HG02943 (cell line): ENCODE data around the gene FXYD5.
"Not testable (repeated sequence)": the region's sequence is repeated elsewhere in the genome, so short reads cannot be mapped to it uniquely, and the experiment has no call there.

Experiments used
- ATAC-seq: cut with Tn5 transposase; IDR thresholded peaks from one replicate; pipeline ENCODE4 v1.9.1; 2021; ENCODE audit warnings: mild to moderate bottlenecking, low read depth, moderate library complexity; ENCODE audit not compliant: unreplicated experiment

Gene FXYD5

GRCh38 chr19:35119578-35120155 lies 34.9 kb upstream of the FXYD5 start:
- no peak for ATAC-seq

GRCh38 chr19:35120492-35120891 lies 34.0 kb upstream of the FXYD5 start:
- no peak for ATAC-seq

DNA sequence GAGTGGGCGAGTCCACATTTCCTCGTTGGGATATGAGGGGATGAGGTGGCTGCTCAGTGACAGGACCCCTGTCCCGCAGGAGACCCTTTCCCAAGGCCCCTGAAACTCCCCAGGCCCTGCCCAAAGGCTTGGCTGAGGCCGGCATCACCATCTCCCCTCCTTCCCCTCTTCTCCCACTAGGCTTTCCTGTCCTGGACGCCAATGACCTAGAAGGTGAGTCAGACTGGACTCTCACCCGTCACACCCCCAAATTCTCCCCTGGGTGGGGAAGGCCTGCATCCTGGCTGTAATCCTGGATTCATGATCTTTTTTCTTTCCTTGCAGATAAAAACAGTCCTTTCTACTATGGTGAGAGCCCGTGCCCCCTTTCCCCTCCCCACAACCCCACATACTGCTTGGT lies 33.6 kb upstream of the FXYD5 start:
- ATAC-seq: no peak

GRCh38 chr19:35122687-35123551 lies 31.6 kb upstream of the FXYD5 start:
- ATAC-seq: no peak

- no peak for ATAC-seq
Observed at GRCh38 chr19:35123573-35123972, 31.0 kb upstream of the FXYD5 start.

GRCh38 chr19:35124098-35125060 lies 30.2 kb upstream of the FXYD5 start:
- ATAC-seq: peak; percentile 67

GRCh38 chr19:35125270-35125717 lies 29.2 kb upstream of the FXYD5 start:
- no peak for ATAC-seq

DNA sequence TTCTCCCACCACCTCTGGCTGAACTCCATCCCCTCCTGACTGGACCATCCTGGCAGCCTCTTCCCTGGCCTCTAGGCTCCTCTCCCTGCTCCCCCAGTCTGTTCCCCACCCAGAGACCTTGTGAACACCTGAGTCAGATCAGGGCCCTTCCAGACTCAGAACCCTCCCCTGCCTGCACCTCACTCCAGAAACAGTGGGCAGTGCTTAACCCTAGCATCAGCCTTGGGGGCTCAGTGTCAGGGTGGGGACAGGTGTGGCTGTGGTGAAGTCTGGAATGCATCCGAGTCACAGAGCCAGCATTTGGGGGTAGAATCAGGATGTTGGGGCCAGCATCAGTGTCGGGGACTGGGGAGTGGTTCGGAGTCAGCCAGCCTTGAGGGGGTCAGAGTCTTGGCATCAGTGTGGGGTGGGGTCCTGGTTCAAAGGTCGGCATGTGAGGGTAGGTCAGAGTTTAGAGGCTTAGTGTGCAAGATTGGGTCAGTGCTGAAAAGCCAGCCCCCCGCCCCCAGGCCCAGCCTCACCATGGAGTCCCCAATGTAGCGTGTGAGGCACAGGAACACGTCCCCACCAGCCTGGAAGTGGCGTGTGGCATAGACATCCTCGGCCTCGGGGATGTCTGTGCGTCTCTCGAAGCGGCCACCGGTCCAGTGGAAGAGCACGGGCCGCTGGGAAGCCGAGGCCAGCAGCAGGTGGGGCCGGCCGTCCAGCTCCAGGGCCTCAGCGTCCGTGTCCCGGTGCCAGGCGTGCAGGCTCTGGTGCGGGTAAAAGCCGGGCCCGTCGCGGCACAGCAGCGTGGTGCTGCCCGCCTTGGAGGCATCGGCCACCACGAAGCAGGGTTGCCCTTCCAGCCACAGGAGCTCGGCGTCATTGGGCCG lies 28.5 kb upstream of the FXYD5 start:
- ATAC-seq: no peak

DNA sequence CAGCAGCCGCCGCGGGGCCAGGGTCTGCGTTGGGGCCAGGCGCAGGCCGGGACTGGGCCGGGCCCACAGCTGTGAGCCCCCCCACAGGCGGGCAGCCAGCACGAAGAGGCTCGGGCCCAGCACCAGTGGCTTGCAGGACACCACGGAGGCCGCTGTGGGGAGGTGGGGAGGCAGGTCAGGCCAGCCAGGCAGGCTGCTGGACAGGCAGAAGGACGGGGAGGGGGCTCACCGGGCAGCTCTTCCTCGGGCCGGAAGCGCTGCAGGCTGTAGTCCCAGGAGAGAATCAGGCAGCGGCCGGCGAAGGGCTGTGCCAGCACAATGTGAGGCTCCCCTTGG lies 27.9 kb upstream of the FXYD5 start:
- no peak for ATAC-seq

- no peak for ATAC-seq
Observed at GRCh38 chr19:35127871-35128270, 26.7 kb upstream of the FXYD5 start.

DNA sequence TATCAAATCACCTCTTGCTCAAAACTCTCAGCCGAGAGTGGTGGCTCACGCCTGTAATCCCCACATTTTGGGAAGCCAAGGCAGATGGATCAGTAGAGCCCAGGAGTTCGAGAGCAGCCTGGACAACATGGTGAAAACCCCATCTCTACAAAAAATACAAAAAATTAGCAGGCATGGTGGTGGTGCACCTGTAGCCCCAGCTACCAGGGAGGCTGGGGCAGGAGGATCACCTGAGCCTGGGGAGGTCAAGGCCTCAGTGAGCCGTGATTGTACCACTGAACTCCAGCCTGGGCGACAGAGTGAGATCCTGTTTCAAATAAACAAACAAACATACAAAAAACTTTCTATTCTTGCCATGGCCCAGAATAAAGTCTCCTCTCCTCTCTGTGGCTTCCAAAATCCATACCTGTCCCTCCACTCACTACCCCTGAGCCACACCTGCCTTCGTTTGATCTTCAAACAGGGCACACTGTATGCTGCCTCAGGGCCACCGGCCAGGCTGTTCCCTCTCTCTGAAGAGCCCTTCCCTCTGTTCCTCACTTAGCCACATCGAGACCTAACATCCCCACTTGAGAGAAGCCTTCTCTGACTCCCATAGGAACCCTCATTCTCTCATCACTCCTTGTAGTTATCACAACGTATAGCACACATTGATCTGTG lies 26.0 kb upstream of the FXYD5 start:
- ATAC-seq: no peak

- ATAC-seq: not testable (repeated sequence)
Observed at GRCh38 chr19:35129724-35130274, 24.7 kb upstream of the FXYD5 start.

DNA sequence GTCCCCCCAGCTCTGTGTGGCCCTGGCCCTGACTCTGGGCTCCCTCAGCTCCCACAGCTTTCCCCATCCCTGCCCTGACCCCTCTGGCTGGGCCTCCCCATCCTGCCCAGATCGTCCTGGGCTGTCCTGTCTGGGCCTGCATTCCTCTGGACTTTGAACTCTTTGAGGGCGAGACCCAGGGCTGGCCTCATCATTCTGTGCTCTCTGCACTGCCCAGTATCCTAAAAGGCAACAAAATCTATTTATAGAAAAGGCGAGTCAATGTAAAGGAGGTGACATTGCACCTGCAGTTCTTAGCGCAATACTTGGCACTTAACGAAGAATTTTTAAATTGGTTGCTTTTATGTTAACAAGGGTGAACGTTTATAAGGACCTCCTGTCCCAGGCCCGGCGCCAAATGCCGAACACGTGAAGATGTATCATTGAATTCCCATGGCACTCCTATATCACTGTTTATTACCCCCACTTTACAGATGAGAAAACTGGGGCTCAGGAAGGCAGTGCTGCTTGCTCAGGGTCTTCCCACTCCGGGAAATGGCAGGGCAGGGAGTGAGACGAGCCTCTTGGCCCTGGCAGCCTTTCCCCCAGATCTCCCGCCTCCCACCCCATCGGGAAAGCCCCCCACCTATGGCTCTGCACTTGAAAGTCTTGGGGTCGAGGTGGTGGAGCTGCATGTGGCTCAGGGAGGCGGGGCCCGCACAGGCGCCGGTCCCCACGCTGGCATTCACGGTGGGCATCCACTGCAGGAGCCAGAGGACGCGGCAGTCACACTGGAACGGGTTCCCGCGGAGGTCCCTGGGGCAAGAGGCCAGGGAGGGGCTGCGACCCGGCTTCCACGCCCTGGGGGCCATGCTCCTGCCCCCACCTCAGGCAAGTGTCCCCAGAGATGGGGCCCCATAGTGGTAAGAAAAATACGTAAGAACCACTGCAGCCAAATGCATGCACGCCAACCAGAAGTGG lies 23.5 kb upstream of the FXYD5 start:
- no peak for ATAC-seq

DNA sequence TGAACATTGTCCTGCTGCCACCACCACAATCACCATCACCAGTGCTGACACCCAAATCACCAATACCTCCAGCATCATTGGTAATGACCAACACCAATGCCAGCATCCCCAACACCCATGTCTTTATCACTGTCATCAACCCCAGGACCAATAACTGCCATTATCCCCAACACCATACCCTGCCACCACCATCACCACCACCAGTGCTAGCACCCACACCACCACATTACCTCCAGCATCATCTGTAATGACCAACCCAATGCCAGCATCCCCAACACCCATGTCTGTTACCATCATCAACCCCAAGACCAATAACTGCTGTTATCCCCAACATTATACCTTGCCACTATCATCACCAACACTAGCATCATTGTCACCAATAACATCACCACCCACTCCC lies 22.3 kb upstream of the FXYD5 start:
- no peak for ATAC-seq

DNA sequence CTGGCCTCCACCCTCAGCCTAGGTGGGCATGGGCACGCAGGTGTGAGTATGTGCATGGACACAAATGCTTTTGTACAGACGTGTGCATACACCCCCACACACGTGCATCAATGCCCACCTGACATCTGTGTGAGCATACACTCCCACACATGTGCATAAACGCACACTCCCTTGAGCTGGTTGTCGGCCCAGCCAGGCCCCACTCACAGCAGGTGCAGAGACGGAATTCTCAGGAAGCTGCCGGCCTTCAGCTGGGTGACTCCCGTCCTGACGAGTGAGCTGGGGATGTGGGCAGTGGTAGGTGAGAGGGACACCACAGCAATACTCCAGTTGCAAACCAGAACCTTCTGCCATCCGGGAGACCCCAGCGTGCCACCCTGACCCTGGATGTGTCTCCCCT lies 20.7 kb upstream of the FXYD5 start:
- no peak for ATAC-seq

GRCh38 chr19:35134601-35135242 lies 19.8 kb upstream of the FXYD5 start, which contains the start of gene LGI4:
TSS of gene LGI4 (minus strand) at chr19:35135059. CDS start at chr19:35134680, 379 bp downstream.
- ATAC-seq: no peak

- no peak for ATAC-seq
Observed at GRCh38 chr19:35135389-35135909, 19.1 kb upstream of the FXYD5 start.
